ENCODE results near the gene NF2.

NF2 gene

DNA sequence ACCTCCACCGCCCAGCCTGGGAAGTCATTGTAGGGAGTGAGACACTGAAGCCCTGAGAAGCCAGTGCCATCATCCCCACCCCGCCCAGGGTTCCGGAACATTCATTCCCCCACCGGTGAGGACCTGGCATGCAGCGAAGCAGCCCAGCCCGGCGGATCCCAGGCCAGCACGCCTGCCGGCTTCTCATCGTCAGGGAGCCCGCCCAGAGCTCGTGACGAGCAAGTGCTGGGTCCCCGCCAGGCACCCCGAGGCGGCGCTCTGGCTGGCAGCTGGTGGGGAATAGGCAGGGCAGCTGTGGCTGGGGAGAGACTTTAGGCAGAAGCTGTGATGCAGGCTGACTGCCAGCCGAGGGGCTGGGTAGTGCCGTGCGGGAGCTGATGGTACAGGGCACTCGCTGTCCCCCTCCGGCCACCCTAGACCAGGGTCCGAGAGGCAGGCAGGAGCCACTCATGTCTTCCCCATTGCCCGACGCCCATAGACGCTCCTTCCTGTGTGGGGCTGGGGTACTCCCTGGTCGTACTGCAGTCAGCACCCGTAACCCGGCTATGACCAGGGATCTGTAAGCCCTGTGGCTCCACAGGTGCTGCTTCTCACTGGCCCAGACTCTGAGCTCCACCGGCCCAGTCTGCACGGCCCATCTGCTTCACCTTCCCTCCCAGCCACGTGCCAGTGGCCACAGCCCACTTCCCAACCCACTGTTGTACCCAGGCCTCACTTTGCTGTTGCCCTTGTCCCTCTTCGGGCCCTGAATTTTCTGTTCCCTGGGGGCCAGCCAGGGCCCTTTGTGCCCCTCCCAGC lies 91.9 kb downstream of the NF2 start:
- in situ Hi-C loops (cut with MboI; ENCODE audit: low sequenced_read_pairs) = no loop called here

DNA sequence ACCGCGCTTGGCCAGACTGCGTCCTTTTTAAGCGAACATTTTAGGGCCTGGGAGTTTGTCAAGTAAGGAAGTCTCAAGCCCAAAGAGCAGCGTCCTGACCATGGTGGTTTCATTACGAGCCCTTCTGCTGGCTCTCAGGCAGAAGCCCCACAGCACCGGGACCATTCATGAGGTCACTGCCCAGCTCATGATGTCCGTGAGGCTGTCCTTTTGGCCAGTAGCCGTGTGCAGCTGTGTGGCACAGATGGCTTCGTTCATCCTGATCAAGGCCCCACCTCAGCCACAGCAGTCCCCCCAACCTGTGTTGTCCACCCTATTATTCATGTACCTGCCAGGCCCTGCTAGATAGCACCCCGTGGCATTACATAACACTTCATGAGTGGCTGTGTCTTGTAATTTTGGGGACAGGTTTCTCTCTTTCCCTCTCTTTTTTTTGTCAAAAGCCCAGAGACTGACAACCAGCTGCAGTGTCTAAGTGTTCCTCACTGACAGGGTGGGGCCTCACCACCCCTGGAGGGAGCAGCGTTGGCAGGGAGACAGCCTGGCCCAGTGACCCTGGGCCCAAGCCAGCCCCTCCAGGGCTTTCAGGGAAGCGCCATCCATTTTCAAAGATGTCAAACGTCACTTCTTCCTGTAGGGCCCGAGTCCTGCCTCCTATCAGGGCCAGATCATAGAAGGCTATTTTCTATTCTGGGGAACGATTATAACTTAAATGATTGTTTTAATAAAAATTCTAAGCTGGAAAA lies 94.6 kb downstream of the NF2 start:
- in situ Hi-C loops (cut with MboI; ENCODE audit: low sequenced_read_pairs) = no loop called here

DNA sequence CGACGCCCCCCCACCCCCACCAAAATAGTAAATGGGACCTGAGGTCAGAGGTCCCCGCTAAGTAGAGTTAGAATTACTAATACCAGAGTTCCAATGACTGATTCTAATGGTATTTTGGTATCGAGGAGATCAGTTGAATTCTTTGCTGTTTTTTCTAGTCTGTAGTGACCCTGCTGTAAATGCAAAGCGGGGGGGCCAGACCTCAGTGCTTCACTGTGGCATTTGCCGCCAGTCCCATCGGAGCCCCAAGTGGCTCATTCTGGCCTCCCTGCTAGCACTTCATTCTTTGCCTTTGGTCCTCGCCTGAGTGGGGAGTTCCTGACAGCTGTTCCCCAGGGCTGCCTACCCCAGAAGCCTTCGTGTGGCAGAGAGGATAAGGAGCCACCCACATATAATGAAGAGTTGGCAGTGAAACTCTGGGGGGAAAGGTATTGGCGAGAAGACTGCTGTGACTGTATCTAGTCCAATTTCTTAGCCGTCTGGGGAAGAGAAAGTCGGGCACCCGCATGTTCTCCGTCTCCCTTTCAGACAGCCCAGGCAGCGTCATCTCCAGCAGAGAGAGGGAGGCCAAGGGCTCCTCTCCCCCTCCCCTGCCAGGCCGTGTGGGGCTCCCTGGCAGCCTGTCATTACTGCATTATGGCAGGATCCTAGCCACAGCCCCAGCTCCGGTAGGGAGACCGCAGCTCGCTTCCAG lies 96.9 kb downstream of the NF2 start:
- in situ Hi-C loops (cut with MboI; ENCODE audit: low sequenced_read_pairs) = no loop called here

DNA sequence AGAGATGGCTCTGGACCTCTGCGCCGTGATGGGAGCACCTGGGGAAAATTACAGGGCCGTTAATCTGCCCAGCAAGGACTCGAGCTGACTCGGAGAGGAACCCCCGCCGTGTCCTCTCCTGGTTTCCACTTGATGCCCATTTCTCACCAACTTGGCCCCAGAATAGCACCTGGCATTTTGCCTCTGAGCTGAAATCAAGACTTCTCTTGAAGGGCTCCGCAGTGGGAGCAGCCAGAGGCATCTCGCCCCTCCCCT lies 97.4 kb downstream of the NF2 start:
- in situ Hi-C loops (cut with MboI; ENCODE audit: low sequenced_read_pairs) = no loop called here

DNA sequence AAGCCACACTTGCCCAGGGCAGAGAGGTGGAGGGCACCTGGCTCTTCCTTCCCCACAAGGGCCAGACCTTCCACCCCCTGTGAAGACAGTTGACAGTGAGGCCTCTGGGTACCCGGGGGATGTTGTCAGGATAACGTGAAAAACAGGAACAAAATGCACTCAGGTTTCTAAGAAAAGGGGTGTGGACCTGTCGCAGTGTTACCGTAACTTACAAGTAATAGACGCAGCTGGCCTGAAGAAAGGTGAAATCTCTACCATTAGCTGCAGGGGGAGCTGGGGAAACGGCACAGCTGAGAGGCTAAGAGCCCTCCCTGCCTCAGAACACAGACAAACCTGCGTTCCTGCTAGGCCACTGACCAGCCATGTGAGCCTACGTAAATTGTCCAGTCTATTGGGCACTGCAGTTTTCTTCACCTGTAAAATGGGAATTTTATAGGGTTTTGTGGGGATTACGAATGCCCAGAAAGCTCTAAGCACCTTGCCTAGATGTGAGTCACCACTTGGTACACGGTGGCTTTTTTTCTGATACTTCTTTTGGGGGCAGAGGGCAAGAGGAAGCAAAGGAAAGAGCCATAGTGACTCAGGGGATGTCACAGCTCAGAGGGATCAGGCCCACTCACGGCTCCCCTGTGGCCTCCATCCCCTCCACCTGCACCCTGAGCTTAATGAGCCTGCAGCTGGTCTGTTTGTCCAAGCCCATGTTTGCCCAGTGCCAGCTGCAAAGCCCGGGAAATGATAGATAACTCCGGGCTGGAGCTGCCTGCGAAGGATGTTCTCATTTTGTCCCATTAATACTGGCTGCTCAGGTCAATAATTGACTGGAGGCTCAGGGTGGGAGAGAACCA lies 97.9 kb downstream of the NF2 start:
- in situ Hi-C loops (cut with MboI; ENCODE audit: low sequenced_read_pairs) = no loop called here

DNA sequence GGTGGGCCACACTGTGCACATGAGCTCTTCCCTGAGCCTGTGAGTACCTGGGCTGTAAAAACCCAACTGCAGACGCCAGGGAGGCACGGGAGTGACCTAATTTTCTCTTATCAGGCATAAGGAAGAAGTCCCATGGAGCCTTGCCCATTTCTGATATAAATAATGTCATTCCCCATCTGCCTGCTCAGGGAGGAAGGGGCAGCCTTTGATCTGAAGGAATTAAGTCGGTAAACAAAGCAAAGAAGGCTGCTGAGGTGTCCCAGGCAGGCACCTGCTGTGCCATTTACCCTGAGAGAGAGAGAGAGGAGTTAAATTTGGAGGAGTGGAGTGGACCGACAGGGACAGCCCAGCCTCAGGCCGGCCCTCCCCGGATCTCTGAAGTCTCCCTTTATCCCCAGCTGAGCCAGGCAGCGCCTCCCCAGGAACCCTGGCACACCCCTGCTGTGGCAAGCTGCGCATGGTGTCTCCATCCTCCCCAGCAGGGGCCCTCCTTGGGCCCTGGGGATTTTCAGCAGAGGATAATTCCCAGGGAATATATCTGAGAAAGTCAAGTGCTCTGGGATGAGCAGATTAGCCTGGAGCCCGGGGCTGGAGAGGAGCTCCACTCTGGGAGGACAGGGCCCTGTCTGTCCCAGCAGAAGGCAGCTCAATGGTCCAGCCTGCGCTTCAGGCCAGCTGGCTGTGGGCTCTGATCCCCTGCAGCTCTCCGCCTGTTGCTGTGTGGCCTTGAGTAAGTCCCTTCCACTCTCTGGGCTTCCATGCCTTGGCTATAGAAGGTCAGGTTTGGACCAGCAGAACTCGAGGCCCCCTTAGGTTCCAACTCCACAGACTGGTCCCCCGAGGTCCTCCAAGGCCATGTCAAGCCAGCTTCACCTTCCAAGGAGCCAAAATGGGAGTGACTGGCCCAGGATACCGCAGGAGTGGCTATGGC lies 98.8 kb downstream of the NF2 start:
- in situ Hi-C loops (cut with MboI; ENCODE audit: low sequenced_read_pairs) = no loop called here

DNA sequence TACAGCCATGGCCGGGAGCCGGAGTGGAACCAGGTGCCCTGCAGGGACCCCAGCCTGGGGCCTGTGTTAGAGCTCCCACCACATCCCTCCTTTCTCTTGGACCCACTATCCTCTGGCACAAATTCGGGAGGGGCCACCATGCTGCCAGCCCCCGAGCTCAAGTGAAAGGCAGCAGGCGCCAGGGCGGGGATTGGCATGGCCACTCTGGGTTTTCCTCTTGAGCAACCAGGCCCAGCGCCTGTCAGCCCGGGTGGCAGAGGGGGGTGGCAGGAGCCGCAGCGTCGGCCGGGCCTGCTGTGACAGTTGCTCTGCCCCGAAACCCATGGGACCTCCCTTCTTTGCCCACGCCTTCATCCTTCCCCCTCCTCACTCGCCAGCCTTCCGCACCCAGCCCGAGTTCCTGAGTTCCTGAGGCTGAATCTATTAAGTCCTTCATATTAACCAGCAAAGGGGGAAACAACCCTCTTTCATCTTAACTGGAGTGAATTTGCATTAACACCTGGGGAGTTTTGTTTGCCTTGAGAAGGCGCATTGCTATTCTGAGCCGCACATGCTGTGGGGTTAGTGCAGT lies 99.6 kb downstream of the NF2 start:
- in situ Hi-C loops (cut with MboI; ENCODE audit: low sequenced_read_pairs) = no loop called here

DNA sequence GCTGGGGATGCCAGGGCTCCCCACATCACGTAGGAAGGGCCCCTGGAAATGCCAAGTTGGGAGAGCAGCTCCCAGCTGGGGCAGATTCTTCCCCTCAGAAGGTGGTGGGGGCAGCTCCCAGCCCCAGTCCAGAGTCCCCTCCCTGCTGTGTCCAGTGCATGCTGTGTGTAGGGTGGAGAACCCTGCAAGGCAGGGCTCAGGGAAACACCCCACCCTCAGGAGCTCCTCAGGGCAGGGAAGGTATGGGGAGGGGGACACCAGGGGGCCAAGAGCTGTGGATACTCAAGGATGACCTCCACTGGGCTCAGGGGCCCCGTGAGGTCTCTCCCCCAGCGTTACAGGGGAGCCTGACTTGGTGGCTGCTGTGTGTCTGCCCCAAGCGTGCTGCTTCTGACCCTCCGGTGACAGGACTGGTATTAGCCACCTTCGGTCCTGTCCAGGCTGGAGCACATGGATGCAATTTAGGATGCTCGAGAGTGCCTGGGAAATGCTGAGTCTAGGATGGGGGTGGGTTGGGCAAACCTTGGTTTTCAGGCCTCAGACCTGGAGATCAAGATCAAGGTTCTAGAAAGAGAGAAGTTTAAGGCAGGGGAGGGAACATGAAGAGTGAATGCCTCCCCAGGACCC lies 100.2 kb downstream of the NF2 start:
- in situ Hi-C loops (cut with MboI; ENCODE audit: low sequenced_read_pairs) = no loop called here

DNA sequence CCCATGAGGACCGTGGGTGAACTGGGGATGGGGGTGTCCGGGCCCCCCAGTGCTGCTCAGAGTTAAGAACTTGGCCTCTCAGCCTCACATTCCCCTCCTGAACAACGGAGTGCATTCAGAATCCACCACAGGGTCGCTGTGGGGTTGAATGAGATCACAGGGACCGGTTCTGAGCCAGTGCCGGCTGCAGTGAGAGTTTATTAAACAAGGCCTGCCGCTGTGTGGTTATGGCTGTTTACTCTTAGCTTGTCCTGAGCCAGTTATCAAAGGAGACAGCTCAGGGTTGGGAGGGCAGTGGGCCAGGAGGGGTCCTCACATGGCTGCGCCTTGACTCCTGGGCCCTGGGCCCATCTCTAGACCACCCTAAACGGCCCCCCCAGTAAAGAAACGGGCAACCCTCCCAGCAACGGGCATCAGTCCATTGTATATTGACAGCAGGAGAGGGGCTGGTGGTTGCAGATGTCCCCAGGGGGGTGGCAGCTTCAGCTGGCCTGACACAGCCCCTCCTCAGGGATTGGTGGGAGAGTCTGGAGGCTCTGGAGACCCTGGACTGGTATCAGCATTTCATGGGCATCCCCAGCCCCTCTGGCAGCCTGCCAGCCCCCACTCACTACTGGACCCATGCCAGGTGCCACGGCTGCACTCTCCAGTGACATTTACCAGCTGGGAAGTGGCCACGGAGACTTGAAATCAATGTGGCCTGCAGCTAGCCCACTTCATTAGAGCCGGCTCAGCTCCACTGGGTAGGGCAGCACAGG lies 101.3 kb downstream of the NF2 start:
- in situ Hi-C loops (cut with MboI; ENCODE audit: low sequenced_read_pairs) = no loop called here

DNA sequence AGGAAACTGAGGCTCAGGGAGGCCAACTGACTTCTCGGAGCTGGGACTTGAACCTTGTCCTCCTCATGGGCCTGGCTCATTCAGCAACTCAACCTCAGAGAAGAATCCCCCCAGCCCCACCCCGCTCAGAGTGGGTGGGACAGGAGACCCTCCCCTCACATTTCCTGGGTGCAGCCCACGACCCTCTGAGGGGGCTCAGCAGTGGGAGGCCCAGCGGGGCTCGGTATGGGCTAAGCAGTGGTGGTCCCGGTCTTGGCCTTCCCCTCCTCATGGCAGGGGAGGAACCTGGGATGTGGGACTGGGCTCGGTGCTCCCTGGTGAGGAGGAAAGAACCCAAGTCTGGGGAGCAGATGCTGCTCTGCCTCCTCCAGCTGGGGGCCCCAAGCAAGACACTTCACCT lies 102.2 kb downstream of the NF2 start:
- in situ Hi-C loops (cut with MboI; ENCODE audit: low sequenced_read_pairs) = no loop called here

DNA sequence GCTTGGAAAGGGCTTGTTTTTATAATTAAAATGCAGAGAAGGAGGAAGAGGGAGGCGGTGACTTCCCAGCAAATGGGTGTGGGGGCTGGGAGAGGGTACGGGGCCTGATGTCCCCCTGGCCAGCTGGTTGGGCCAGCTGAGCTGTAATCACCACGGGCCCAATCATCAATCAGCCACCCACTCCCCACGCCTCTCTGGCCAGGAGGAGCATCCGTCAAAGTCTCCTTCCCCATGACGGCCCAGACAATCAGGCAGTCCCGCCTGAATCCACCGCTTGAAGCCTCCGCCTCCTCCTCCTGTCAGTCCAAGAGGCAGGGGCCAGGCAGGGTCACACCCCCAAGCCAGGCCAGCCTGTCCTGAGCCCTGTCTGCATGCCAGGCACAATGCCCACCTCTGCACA lies 103.1 kb downstream of the NF2 start:
- in situ Hi-C loops (cut with MboI; ENCODE audit: low sequenced_read_pairs) = no loop called here

DNA sequence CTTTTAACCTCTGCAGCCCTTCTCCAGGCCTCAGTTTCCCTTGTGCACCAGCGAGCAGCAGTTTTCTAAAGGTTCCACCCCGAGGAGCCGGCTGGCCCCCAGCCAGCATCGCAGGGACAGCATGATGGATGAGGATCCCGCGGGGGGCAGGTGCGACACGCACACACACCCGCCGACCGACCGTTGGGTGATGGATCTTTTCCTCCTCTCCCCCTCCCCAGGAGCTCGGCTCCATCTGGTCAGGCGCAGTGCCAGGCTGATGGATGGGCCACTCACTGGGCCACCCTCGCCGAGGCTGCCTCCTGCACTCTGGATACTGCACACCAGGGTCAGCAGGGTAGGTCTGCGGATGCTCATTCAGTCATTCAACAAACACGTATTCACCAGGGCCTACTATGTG lies 103.6 kb downstream of the NF2 start:
- in situ Hi-C loops (cut with MboI; ENCODE audit: low sequenced_read_pairs) = no loop called here

DNA sequence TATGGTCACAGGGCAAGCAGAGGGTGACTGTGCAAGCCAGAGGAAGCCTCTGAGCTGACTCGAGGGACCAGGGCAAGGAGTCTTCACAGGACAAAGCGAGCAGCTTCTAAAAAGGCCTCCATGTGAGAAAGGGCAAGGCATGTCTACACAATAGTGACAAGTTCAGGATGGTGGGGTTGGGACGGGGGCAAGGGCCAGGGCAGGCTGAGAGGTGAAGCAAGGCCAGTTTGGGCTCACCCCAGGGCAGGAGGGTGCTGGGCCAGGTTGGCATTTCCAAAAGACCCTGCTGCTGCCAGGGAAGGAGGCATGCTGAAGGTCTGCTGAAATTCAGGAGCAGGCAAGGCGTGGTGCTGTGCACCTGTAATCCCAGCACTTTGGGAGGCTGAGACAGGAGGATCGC lies 104.0 kb downstream of the NF2 start:
- in situ Hi-C loops (cut with MboI; ENCODE audit: low sequenced_read_pairs) = no loop called here

DNA sequence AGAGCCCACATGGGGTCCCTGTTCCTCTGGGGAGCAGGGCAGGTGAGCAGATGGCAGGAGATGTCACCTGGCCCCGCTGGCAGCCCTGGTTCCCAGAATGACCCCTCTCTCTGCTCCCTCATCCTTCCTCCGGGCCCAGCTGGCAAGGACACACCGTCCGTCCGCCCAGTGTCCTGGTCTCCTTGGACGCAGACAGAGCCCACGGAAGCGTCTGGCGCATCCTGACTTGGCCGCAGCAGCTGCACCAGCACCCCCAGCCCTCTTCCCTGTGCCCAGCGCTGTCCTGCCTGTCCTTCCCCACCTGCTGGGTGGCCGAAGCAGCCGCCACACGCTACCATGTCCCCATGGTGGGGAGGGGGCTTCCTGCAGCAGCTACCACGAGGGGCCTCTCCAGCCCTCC lies 106.8 kb downstream of the NF2 start:
- in situ Hi-C loops (cut with MboI; ENCODE audit: low sequenced_read_pairs) = no loop called here

DNA sequence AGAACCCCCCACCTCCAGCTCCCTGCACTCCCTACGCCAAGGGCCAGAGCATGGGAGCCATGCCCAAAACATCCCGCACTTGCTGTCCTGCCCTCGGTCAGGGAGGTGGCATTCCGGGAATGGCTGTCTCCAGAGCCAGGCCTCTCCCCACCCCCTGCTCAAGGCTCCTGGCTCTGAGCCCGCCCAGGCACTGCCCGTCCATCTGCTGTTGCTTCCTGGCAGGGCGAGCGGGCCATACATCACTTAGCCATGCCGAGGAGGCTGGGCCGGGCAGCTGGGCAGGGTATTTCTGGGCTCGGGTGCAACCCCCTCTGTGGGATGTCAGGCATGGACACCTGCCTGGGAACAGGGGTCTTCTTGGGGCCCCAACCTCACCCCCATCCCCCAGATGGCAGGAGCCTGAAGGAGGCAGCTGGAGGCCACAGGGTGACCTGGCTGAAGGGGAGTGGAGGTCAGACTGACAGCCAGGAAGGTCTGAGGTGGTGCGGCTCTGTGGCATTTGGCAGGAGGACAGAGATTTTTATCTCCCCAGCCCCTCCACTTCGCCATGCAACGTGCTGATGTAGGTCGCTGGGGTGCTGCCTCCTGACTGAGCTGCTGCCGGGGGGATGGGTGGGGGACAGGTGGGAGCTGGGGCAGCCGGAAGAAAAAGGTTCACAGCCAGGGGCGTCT lies 107.6 kb downstream of the NF2 start:
- in situ Hi-C loops (cut with MboI; ENCODE audit: low sequenced_read_pairs) = no loop called here

DNA sequence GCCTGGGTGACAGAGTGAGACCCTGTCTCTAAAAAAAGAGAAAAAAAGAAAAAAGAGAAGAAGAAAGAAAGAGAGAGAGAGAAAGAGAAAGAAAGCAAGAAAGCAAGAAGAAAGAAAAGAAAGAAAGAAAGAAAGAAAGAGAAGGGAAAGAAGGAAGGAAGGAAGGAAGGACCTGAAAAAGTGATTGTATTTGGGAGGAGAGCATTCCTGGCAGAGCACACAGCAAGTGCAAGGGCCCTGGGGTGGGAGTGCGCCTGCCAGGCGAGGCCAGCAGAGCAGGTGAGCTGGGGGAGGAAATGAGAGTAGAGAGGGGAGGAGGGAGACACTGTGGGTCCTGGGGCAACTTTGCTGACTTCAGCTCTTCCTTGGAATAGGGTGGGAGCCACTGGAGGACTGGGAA lies 108.7 kb downstream of the NF2 start:
- in situ Hi-C loops (cut with MboI; ENCODE audit: low sequenced_read_pairs) = no loop called here

DNA sequence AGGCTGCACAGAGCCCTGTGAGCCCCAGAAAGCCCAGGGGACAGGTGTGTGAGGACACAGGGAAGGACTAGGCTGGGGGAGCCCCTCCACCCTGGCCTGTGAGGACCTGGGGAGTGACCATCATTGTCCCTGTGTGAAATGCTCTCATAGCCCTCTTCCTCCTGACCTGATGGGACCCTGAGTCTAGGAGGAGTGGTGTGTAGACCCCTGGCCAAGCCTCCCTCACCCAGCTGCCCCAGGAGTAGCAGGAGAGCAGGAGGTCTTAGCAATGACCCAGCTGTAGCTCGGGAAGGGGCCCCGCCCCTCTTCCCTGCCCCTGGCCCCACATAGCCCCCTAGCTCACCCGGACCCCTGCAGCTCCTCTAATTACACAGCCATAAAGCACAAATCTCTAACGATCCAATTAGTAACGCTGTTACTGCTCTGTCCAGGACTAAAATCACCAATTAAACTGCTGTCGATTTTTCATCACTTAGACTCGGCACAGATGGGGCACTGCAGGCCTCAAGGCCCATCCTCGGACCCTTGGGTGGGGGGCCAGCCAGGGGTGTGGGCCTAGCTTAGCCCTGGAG lies 109.8 kb downstream of the NF2 start:
- in situ Hi-C loops (cut with MboI; ENCODE audit: low sequenced_read_pairs) = no loop called here

DNA sequence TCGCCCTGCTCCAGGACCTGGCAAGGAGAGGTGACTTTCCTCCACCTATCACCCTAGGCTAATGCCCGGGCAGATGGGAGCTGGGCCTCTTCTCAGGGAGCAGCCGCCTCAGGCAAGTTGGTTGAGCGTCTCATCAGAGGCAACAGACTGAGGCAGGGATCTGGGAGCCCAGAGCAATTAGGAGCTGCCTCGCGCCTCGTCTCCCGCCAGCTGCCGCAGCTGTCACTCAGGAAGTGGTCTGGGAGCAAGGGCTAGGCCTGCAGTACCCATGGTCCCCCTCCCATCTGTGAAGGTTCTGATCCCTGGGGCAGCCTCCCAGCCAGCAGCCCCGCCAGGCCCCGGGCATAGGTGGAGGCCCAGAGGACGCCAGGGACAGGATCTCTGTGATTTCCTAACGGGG lies 111.8 kb downstream of the NF2 start:
- in situ Hi-C loops (cut with MboI; ENCODE audit: low sequenced_read_pairs) = no loop called here
